GM18507 (cell line): ENCODE data around the gene HTR4.
A peak's percentile ranks its signal among the peaks of the same experiment; 100 is the strongest.
"Not testable (repeated sequence)": the region's sequence is repeated elsewhere in the genome, so short reads cannot be mapped to it uniquely, and the experiment has no call there.

Experiments used
- DNase-seq: peaks from one replicate; pipeline ENCODE4 v3.0.0; 2011; ENCODE audit warnings: low read depth; ENCODE audit not compliant: insufficient read length; ENCODE audit errors: extremely low spot score
- FAIRE-seq: peaks from 2 replicates; lab custom pipeline; 2011; peaks lifted over from hg19 to GRCh38; lab: Jason Lieb, UNC

Gene HTR4

GRCh38 chr5:148491015-148491792, 163.1 kb downstream of the HTR4 start:
- FAIRE-seq: no peak
- DNase-seq: no peak

DNA sequence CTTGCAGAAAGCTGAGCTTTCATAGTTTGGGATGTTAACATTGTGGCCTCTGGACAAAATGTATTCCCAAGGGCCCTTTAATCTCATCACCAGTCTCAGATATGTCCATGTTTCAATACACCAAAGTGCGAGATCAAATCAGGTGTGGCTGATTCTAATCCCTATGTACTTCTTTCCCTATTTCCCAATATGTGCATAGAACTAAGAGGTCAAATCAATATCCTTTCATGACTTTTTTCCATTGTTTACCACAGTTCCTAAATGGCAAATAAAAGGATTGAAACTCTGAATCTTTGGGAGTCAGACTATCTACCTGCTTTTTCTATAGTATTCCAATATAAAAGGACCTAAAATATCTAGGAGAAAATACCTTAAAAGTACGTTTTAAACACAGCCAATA, 165.6 kb downstream of the HTR4 start:
- FAIRE-seq: no peak
- DNase-seq: no peak

- no peak for DNase-seq
- no peak for FAIRE-seq
These were observed 167.9 kb downstream of the HTR4 start for GRCh38 chr5:148486456-148486855.

DNA sequence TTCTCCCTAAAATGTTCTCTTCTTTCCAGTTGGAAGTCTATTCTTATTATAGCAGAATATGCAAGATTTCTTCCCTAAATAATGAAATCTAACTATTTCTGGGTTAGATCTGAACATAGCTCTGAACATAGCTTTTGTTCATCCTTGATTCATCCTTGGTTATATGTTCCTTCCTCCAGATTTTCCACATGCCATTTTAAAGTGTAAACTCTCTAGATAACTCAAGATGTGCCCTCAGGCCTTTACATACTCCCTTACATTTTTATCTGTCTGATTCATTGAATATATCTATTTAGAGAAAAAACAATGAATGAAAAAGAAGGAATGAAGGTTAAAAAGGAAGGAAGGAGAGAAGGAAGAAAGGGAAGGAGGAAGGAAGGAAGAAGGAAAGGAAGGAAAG, 169.7 kb downstream of the HTR4 start:
- no peak for DNase-seq
- FAIRE-seq: no peak

- DNase-seq (no peak), FAIRE-seq (no peak)
These were observed 170.6 kb downstream of the HTR4 start for GRCh38 chr5:148483750-148484149.

DNA sequence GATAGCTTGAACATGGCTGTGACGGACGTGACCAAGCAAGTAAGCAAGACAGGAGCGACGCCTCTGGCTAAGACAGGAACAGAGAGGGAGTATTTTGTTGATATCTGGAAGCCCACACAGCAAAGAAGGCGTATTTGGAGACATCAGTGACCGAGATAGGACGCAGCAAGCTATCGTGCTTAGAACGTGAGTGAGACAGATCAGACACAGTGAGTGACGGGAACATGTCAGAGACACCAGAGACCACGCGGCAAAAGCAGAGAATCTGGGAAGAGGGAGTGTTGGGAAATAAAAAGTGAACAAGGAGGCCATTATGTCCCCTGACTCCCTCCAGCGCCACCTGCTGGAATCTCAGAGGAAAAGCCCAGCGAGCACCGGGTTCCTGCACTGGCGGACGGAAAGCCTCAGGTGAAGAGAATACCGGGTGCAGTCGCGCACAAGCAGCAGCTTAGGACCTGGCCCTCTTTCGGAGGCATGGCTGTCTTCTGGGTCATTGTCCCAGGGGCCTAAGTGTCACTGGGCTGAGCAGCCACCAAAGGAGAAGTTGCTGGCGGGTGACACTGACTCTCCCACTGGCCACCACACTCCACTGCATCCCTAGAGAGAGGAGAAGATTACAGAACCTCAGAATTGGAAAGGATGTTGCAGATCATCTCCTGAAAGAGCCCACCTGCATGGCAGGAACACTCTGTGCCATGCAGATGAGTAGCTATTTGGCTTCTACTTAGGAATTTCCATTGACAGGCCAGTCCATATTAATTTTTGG, 171.4 kb downstream of the HTR4 start:
- DNase-seq (peak; percentile 2), FAIRE-seq (peak; percentile 66)

- FAIRE-seq: no peak
- no peak for DNase-seq
These were observed 172.1 kb downstream of the HTR4 start for GRCh38 chr5:148482196-148482595.

- no peak for FAIRE-seq
- DNase-seq: no peak
These were observed 176.9 kb downstream of the HTR4 start for GRCh38 chr5:148477429-148477828.

GRCh38 chr5:148476302-148476701, 178.0 kb downstream of the HTR4 start:
- no peak for DNase-seq
- FAIRE-seq: no peak

- FAIRE-seq (no peak), DNase-seq (no peak)
These were observed 180.3 kb downstream of the HTR4 start for GRCh38 chr5:148474025-148474511.

DNA sequence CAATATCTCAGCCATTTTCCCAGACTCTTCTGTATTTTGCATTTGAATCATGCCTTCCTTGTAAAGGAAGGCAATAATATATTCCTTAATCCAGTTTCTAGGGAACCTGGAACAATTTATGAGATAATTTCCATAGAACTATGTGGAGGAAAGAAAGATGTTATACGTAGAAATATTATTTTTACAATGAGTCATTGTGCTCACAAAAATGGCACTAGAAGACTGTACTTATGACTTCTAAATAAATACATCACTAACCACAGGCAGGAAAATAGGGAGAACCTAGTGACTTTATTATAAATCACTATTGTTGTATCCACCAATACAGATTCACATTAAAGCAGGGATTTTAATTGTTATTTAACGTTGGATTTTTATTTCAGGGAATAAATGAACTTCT, 182.9 kb downstream of the HTR4 start:
- FAIRE-seq: no peak
- DNase-seq: no peak

DNA sequence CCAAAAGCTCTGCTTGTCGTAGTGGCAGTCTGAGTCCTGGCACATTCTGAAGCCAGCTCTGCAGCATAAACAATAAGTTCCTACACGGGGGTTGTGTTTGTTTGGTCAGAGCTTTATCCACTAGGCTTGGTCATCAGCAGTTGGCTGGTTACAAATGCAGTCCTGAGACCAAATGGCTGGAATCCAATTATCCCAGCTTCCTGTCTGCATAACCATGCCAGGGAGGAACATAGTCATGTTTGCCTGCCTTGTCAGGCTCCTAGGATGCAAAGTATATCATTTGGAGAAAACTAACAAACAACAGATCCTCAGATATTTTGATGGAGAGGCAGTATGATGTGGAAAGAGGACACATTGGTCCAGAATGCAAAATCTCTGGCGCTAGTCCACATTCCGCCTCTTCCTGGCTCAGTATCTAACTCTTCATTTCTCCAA, 184.8 kb downstream of the HTR4 start:
- no peak for FAIRE-seq
- DNase-seq: no peak

GRCh38 chr5:148468746-148469145, 185.6 kb downstream of the HTR4 start:
- FAIRE-seq, DNase-seq: not testable (repeated sequence)

GRCh38 chr5:148467958-148468357, 186.4 kb downstream of the HTR4 start:
- FAIRE-seq: no peak
- no peak for DNase-seq

DNA sequence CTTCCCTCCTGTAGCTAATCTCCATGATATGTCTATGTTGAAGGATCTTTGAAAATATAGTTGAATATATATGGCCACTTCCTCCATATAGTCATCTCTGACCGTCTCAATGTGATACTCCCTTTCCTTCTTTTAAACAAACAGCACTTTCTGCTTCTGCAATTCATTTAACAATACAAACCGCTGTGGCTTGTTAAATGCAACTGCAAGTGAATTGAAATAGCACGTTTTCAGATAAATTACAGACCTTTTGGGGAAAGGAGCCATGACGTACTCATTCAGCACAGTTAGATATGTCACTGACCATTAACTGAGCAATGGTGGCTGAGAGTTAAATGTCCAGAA, 188.1 kb downstream of the HTR4 start:
- DNase-seq (no peak), FAIRE-seq (no peak)

DNA sequence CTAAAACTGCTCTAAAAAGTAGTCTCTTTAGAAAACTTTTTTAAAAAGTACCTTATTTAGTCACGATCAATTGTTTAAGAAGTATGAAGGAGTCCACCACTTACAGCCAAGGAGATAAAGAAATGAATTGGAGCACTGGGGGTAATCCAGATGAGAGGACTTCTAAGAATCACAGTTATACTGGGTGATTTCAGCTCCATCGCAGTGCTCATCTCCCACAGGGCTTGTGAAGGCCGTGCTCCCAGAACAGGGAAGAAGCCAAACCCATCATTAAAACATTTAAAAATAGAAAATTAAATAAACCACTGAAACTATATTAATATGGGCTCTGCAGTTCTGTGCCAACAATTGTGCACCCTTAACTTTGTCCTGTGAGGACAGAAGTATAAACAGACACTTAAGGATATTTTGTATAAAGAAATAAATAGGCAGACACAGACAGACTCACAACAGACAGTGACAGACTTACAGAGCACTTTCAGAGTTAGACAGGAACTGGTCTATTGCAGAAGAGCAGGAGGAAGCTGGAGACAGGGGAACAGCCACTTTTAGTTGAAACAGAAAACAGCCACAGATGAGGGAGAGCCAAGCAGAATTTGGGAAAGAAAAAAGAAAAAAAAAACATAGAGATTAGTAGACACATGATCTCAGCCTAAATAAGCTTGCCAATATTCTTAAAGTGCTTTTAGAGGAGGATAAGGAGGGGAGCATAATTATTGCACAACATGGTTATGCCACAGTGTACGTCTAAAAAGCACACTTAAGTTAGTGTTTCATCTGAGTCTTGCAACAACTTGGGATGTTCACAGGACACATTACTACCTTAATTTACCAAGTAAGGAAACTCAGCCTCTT, 188.7 kb downstream of the HTR4 start:
- FAIRE-seq (no peak), DNase-seq (no peak)

DNA sequence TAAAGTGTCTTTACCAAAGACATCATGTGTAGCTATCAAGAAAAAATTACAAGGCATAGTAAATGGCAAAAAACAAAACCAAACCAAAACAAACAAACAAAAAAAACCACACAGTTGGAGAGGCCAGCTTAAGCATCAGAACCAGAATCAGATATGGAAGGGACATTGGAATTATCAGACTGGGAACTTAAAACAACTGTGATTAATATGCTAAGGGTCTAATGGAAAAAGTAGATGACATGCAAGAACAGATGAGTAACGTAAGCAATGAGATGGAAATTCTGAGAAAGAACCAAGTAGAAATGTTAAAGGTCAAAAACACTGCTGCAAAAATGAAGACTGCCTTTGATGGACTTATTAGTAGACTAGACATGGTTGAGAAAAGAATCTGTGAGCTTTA, 194.7 kb downstream of the HTR4 start:
- DNase-seq: no peak
- FAIRE-seq: no peak

- FAIRE-seq (no peak), DNase-seq (no peak)
These were observed 196.1 kb downstream of the HTR4 start for GRCh38 chr5:148458036-148458888.

DNA sequence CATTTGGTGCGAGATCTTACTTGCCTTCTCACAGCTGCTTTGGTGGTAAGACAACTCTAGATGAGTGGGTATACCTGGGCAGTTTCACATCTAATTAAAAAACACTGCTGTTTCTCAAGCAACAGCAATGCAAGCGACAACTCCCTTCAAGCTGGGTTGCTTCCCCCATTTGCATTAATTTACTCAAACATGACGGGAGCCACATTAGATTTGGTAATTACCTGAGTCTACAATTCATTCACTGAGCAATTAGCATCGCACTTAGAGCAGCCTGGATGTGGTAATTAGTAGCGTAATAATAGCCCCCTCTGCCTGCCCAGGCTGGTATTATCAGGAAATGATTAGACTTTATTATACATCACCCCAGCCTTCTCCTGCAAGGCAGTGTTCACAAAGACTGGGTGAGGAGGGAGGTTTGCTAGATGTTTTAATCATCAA, 197.1 kb downstream of the HTR4 start:
- FAIRE-seq: no peak
- DNase-seq: no peak
